Right lobe of liver (tissue), 6 donors: ENCODE results near the gene ELOA. TPM values are rescaled to one million over a fixed set of nuclear protein-coding genes. Genes with fewer than 3 reads are reported as not detected.

Experiments
- ATAC-seq, 4 donors: fragments of 200-7000 bp; cut with Tn5 transposase; one replicate each; pipeline ENCODE4 v1.9.1; 2020; ENCODE audit warnings: mild to moderate bottlenecking in 4 of 4, moderate library complexity in 4 of 4
- DNase-seq, 3 donors: peaks; one replicate each; pipeline ENCODE4 v3.0.0-alpha.2; 2020
- H3K27ac ChIP-seq, 3 donors: fragments of 200-600 bp; one replicate each; pipeline ENCODE4 v1.8.0; 2022
- H3K27me3 ChIP-seq, 2 donors: fragments of 200-600 bp; one replicate each; pipeline ENCODE4 v1.8.0; 2022
- H3K36me3 ChIP-seq, 4 donors: fragments of 200-600 bp; sonication (generic) in 1 of 4; one replicate each; pipeline versions ENCODE4 v1.5.1 to v1.8.0; 2017 to 2022; ENCODE audit warnings: control low read depth in 1 of 4
- H3K4me1 ChIP-seq, 4 donors: fragments of 200-600 bp; sonication (generic) in 1 of 4; one replicate each; pipeline versions ENCODE4 v1.5.1 to v1.8.0; 2017 to 2022; ENCODE audit warnings: control low read depth in 1 of 4
- H3K4me3 ChIP-seq, 3 donors: fragments of 200-600 bp; one replicate each; pipeline ENCODE4 v1.8.0; 2022
- H3K9me3 ChIP-seq, 4 donors: fragments of 200-600 bp; sonication (generic) in 1 of 4; one replicate each; pipeline versions ENCODE4 v1.5.1 to v1.8.0; 2017 to 2022; ENCODE audit warnings: control low read depth in 1 of 4
- POLR2A ChIP-seq: fragments of 450-650 bp; IDR thresholded peaks from one replicate; pipeline ENCODE4 v1.6.1; 2017; ENCODE audit warnings: antibody characterized with exemption, mild to moderate bottlenecking
- WGBS: methylation state at CpG from one replicate; pipeline ENCODE4 v1.1.6; 2018; ENCODE audit warnings: low coverage, low lambda C conversion rate; ENCODE audit not compliant: insufficient coverage; ENCODE audit errors: missing lambda C conversion rate; 5-methylcytosine and 5-hydroxymethylcytosine counted together
- intact Hi-C, 2 donors: fragments of 100-400 bp; cut with DNase I; formaldehyde crosslinking; loops; one replicate each; pipeline versions ENCODE4 v1.11.2 to v1.14.1; 2022
- total RNA-seq, 6 experiments: library from RNA; depleted of rRNA in 2 of 6; stranded (reverse); fragments of >200 nt in 2 of 6; fragmentation: NEBNext Ultra II Directional in 3 of 6; extraction: Animal tissue kit (Norgen Biotek cat#: 25700) in 3 of 6; gene quantifications; one replicate each; pipeline versions ENCODE4 v1.1.0 to v1.2.4, GENCODE V29; 2016 to 2023
- TF ChIP-seq, protein P1 (sequence below), 4 donors: fragments of 200-600 bp in 3 of 4; fragments of 450-650 bp in 1 of 4; IDR thresholded peaks; one replicate each; pipeline versions ENCODE4 v1.5.1 to v1.8.0; 2016 to 2022; ENCODE audit warnings: antibody characterized with exemption in 4 of 4, mild to moderate bottlenecking in 2 of 4
- donor health status: DM: no; HTN: yes; CAD: no.
- donor health status: DM: no; HTN: no; CAD: no.
- donor health status: DM: no; HTN: no; CAD: no.
- donor health status: DM: no; HTN: yes; CAD: no.
- donor health status: DM: no; HTN: yes; CAD: no.

The ELOA gene
- total RNA-seq, 6 experiments from 2014 or later = 21.1 to 42.2 (median 36.1) TPM

DNA sequence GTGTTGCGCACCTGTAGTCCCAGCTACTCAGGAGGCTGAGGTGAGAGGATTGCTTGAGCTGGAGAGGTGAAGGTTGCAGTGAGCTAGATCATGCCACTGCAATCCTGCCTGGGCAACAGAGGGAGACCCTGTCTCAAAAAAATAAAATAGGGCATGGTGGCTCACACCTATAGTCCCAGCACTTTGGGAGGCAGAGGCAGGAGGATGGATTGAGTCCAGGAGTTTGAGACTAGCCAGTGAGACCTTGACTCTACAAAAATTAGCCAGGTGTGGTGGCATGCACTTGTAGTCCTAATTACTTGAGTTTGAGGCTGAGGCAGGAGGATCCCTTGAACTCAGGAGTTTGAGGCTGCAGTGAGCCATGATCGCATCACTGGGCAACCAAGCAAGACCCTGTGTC, 42.0 kb upstream of the ELOA start:
- Histone ChIP-seq H3K27me3 (no peaks in the 10 kb centered on the region), H3K36me3 (peaks cover 0 to 60% (median 30%) of the 10 kb centered on the region in 4 donors), H3K9me3 (no peaks in the 10 kb centered on the region), H3K4me1 (peaks cover 0 to 27% (median 6%) of the 10 kb centered on the region in 4 donors), H3K4me3 (no peak overlapping the region), H3K27ac (no peak overlapping the region)
- 100% methylated on average over 1 of the region's 2 CpGs for WGBS
- intact Hi-C loops = no loop called here
- ATAC-seq = no peak
- DNase-seq = no peak
- TF ChIP-seq, protein P1, sequence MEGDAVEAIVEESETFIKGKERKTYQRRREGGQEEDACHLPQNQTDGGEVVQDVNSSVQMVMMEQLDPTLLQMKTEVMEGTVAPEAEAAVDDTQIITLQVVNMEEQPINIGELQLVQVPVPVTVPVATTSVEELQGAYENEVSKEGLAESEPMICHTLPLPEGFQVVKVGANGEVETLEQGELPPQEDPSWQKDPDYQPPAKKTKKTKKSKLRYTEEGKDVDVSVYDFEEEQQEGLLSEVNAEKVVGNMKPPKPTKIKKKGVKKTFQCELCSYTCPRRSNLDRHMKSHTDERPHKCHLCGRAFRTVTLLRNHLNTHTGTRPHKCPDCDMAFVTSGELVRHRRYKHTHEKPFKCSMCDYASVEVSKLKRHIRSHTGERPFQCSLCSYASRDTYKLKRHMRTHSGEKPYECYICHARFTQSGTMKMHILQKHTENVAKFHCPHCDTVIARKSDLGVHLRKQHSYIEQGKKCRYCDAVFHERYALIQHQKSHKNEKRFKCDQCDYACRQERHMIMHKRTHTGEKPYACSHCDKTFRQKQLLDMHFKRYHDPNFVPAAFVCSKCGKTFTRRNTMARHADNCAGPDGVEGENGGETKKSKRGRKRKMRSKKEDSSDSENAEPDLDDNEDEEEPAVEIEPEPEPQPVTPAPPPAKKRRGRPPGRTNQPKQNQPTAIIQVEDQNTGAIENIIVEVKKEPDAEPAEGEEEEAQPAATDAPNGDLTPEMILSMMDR (IDR thresholded peaks at IDR 0.05) = no peak
- no peak for TF ChIP-seq POLR2A

GRCh38 chr1:23701996-23702395, 41.3 kb upstream of the ELOA start:
- Histone ChIP-seq H3K9me3 (no peaks in the 10 kb centered on the region), H3K27ac (no peak overlapping the region), H3K36me3 (peaks cover 0 to 53% (median 28%) of the 10 kb centered on the region in 4 donors), H3K27me3 (no peaks in the 10 kb centered on the region), H3K4me3 (no peak overlapping the region), H3K4me1 (peaks cover 0 to 27% (median 6%) of the 10 kb centered on the region in 4 donors)
- 69% methylated on average over 5 of the region's 5 CpGs for WGBS
- TF ChIP-seq POLR2A = no peak
- TF ChIP-seq, protein P1 (IDR thresholded peaks at IDR 0.05) = no peak
- intact Hi-C loops = no loop called here
- DNase-seq (no peak), ATAC-seq (no peak)

DNA sequence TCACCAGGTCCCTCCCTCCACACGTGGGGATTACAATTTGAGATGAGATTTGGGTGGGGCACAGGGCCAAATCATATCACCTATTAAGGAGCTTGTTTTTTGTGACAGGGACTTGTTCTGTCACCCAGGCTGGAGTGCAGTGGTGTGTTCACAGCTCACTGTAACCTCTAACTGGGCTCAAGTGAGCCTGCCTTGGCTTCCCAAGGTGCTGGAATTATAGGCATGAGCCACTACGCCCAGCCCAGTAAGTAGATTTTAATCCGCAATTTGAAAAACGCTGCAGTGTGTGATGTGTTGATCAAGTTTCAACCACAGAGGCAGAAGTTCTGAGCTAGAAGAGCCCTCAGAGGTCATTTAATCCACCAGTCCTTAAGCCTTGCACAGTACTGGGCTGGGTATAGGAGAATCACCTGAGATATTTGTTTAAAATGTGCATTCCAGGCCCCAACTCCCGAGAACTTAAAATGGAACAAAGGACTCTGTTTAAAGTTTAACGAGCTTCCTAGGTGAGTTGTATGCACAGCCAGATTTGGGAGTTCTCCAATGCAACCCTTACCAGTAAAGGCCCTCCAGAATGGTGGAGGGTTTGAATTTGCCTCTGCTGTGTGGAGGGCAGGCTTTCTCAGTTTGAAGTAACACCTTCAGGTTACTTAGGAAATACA, 38.3 kb upstream of the ELOA start:
- 26% methylated on average over 5 of the region's 6 CpGs for WGBS
- TF ChIP-seq, protein P1 (IDR thresholded peaks at IDR 0.05) = no peak
- H3K27me3 ChIP-seq = no peaks in the 10 kb centered on the region
- ATAC-seq (peak; percentile 80 to 88 (median 84)), DNase-seq (no peak)
- peaks cover 0 to 27% (median 6%) of the 10 kb centered on the region in 4 donors for H3K4me1 ChIP-seq
- peak overlapping the region in 2 of 3 donors; percentile 12 to 20 for H3K27ac ChIP-seq
- H3K4me3 ChIP-seq = no peak overlapping the region
- no peaks in the 10 kb centered on the region for H3K9me3 ChIP-seq
- intact Hi-C loops = no loop called here
- H3K36me3 ChIP-seq = peaks cover 0 to 25% (median 13%) of the 10 kb centered on the region in 4 donors

- H3K9me3 ChIP-seq = no peaks in the 10 kb centered on the region
- WGBS = 95% methylated on average over 4 of the region's 4 CpGs
- TF ChIP-seq POLR2A = no peak
- TF ChIP-seq, protein P1 (IDR thresholded peaks at IDR 0.05) = no peak
- H3K4me3 ChIP-seq = no peak overlapping the region
- H3K27ac ChIP-seq = no peak overlapping the region
- DNase-seq (no peak), ATAC-seq (no peak)
- no peaks in the 10 kb centered on the region for H3K27me3 ChIP-seq
- intact Hi-C loops = no loop called here
- H3K36me3 ChIP-seq = peaks cover 0 to 3% (median 0%) of the 10 kb centered on the region in 4 donors
- H3K4me1 ChIP-seq = peaks cover 0 to 15% (median 4%) of the 10 kb centered on the region in 4 donors
Measured at GRCh38 chr1:23709229-23709628, 34.0 kb upstream of the ELOA start.
